Measurements from ENCODE around the gene CDH5.

DNA sequence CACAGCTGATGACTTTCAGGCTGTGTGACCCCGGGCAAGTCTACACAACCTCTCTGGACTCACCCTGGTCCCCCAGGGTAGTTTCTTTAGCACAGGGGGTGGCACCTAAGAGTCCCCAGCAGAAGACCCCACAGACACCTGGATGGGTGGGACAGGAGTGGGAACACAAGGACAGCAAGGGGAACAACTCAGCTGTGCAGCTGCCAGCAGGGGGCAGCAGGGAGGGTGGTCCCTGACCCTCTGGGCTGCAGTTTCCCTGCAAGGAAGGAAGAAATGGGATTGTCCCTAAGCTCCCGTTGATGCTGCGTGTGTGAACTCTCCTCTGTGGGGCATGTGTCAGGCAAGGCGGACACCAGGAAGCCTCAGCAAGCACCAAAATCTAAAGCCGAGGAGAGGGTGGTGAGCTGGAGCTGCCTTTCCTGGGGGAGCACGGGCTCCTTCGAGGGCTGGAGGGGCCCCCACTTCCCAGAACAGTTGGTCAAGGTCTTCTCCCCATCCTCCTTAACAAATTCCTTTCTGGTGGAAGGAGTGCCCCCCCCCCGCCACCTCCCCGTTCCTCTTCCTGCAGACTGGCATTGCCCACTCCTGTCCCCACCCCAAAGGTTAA is 24.1 kb upstream of the CDH5 start:
- TF ChIP-seq, protein P1, sequence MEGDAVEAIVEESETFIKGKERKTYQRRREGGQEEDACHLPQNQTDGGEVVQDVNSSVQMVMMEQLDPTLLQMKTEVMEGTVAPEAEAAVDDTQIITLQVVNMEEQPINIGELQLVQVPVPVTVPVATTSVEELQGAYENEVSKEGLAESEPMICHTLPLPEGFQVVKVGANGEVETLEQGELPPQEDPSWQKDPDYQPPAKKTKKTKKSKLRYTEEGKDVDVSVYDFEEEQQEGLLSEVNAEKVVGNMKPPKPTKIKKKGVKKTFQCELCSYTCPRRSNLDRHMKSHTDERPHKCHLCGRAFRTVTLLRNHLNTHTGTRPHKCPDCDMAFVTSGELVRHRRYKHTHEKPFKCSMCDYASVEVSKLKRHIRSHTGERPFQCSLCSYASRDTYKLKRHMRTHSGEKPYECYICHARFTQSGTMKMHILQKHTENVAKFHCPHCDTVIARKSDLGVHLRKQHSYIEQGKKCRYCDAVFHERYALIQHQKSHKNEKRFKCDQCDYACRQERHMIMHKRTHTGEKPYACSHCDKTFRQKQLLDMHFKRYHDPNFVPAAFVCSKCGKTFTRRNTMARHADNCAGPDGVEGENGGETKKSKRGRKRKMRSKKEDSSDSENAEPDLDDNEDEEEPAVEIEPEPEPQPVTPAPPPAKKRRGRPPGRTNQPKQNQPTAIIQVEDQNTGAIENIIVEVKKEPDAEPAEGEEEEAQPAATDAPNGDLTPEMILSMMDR (IDR thresholded peaks at IDR 0.05) = no peak
- TF ChIP-seq EP300 (IDR thresholded peaks at IDR 0.05) = no peak
